ENCODE results near the gene FAM216A. TPM values are rescaled to one million over a fixed set of nuclear protein-coding genes. Genes with fewer than 3 reads are reported as not detected.
"Not testable (repeated sequence)": the region's sequence is repeated elsewhere in the genome, so short reads cannot be mapped to it uniquely, and the experiment has no call there.

The FAM216A gene
- polyA plus RNA-seq, 1 donor from 2014 or later: 77.4 TPM

DNA sequence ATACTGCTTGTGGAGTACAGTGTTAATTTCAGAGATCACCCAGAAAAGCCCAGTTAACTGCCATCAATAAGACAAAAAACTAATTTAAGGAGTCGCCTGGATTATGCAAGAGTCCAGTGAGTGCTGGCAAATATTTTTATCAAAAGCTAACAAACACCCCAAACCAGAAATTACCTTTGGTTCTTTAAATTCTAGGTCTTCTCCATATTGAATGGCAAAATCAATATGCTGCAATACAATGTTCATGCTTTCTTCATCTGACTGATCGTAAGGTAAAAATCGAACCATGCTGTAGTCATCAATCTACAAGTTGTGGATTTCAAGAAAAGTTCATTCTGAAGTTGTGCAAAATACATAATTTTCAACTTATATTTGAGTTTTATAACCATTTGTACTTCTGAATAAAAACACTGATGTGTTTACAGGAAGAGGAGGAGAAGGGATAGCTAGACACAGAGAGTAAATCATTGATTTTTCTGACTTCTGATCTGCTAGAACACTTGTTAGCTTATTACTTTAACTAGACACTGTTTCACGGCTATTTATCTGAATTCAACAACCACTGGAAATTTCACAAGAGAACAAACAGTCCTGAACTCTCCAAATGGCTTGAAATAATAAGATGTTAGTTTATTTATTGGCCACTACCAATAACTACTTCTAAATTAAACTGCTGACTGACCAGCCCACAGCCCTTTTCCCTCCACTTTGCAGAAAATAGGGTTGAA, 14.9 kb upstream of the FAM216A start:
- Histone ChIP-seq H4K20me1 (ENCODE audit: insufficient read depth) (no peaks in the 10 kb centered on the region), H3K27me3 (ENCODE audit: insufficient read depth, low read depth, low read length) (no peaks in the 10 kb centered on the region), H3K4me3 (ENCODE audit: low read length) (no peak overlapping the region), H3K9me2 (ENCODE audit: insufficient read depth, low read length) (no peaks in the 10 kb centered on the region), H3K9ac (ENCODE audit: low read length) (no peak overlapping the region), H3K9me3 (ENCODE audit: low read length) (no peaks in the 10 kb centered on the region), H3K79me2 (replicated peaks; ENCODE audit: insufficient read depth, low read length) (peaks cover 6% of the 10 kb centered on the region), H3F3A (ENCODE audit: insufficient read depth, low read length, poor library complexity, severe bottlenecking) (no peaks in the 10 kb centered on the region), H3K27ac (ENCODE audit: low read length) (no peak overlapping the region), H2AFZ (ENCODE audit: low read depth, low read length) (no peak overlapping the region), H3K36me3 (ENCODE audit: insufficient read depth, low read length) (no peaks in the 10 kb centered on the region), H3K4me2 (ENCODE audit: low read length) (no peak overlapping the region)
- TF ChIP-seq RAD21 (conservative IDR thresholded peaks at IDR 0.05) (no peak), EZH2 (IDR thresholded peaks at IDR 0.05; ENCODE audit: borderline replicate concordance, insufficient read depth, low read length, poor library complexity, severe bottlenecking) (no peak), POLR2AphosphoS5 (IDR thresholded peaks at IDR 0.05) (no peak), MXI1 (conservative IDR thresholded peaks at IDR 0.05; ENCODE audit: poor library complexity, severe bottlenecking) (no peak), TAF1 (IDR thresholded peaks at IDR 0.05; ENCODE audit: low read depth) (no peak), EP300 (conservative IDR thresholded peaks at IDR 0.05; ENCODE audit: poor library complexity, severe bottlenecking) (no peak), SMC3 (conservative IDR thresholded peaks at IDR 0.05; ENCODE audit: poor library complexity) (no peak)
- TF ChIP-seq, protein P1, sequence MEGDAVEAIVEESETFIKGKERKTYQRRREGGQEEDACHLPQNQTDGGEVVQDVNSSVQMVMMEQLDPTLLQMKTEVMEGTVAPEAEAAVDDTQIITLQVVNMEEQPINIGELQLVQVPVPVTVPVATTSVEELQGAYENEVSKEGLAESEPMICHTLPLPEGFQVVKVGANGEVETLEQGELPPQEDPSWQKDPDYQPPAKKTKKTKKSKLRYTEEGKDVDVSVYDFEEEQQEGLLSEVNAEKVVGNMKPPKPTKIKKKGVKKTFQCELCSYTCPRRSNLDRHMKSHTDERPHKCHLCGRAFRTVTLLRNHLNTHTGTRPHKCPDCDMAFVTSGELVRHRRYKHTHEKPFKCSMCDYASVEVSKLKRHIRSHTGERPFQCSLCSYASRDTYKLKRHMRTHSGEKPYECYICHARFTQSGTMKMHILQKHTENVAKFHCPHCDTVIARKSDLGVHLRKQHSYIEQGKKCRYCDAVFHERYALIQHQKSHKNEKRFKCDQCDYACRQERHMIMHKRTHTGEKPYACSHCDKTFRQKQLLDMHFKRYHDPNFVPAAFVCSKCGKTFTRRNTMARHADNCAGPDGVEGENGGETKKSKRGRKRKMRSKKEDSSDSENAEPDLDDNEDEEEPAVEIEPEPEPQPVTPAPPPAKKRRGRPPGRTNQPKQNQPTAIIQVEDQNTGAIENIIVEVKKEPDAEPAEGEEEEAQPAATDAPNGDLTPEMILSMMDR (IDR thresholded peaks at IDR 0.05; ENCODE audit: poor library complexity, severe bottlenecking): no peak
- TF ChIP-seq, protein P2, sequence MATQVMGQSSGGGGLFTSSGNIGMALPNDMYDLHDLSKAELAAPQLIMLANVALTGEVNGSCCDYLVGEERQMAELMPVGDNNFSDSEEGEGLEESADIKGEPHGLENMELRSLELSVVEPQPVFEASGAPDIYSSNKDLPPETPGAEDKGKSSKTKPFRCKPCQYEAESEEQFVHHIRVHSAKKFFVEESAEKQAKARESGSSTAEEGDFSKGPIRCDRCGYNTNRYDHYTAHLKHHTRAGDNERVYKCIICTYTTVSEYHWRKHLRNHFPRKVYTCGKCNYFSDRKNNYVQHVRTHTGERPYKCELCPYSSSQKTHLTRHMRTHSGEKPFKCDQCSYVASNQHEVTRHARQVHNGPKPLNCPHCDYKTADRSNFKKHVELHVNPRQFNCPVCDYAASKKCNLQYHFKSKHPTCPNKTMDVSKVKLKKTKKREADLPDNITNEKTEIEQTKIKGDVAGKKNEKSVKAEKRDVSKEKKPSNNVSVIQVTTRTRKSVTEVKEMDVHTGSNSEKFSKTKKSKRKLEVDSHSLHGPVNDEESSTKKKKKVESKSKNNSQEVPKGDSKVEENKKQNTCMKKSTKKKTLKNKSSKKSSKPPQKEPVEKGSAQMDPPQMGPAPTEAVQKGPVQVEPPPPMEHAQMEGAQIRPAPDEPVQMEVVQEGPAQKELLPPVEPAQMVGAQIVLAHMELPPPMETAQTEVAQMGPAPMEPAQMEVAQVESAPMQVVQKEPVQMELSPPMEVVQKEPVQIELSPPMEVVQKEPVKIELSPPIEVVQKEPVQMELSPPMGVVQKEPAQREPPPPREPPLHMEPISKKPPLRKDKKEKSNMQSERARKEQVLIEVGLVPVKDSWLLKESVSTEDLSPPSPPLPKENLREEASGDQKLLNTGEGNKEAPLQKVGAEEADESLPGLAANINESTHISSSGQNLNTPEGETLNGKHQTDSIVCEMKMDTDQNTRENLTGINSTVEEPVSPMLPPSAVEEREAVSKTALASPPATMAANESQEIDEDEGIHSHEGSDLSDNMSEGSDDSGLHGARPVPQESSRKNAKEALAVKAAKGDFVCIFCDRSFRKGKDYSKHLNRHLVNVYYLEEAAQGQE (IDR thresholded peaks at IDR 0.05; ENCODE audit: borderline replicate concordance): no peak

DNA sequence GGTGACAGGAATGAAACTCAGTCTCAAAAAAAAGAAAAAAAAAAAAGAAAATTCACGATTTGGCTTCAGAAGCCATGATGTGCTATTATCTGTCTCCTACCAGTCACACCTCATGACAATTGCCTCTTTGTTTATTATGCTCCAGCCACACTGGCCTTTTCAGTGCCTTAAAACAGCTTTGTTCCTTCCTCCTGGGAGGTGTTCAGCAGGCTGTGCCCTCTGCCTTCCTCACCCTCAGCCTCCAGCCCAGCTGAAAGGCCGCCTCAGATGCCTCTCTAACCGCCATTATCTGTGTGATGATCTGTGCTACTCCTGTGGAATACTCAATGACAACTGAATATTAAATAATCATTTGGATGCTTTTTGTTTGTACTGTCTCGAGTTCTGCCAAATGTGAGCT, 9.9 kb upstream of the FAM216A start:
- Histone ChIP-seq H3K4me2 (ENCODE audit: low read length) (no peak overlapping the region), H3K27me3 (ENCODE audit: insufficient read depth, low read depth, low read length) (no peaks in the 10 kb centered on the region), H3K4me3 (ENCODE audit: low read length) (no peak overlapping the region), H3K27ac (ENCODE audit: low read length) (no peak overlapping the region), H2AFZ (ENCODE audit: low read depth, low read length) (no peak overlapping the region), H4K20me1 (ENCODE audit: insufficient read depth) (no peaks in the 10 kb centered on the region), H3K36me3 (ENCODE audit: insufficient read depth, low read length) (no peaks in the 10 kb centered on the region), H3F3A (ENCODE audit: insufficient read depth, low read length, poor library complexity, severe bottlenecking) (no peaks in the 10 kb centered on the region), H3K9me3 (ENCODE audit: low read length) (no peaks in the 10 kb centered on the region), H3K9ac (ENCODE audit: low read length) (no peak overlapping the region), H3K9me2 (ENCODE audit: insufficient read depth, low read length) (no peaks in the 10 kb centered on the region), H3K79me2 (replicated peaks; ENCODE audit: insufficient read depth, low read length) (no peaks in the 10 kb centered on the region)
- TF ChIP-seq EZH2 (IDR thresholded peaks at IDR 0.05; ENCODE audit: borderline replicate concordance, insufficient read depth, low read length, poor library complexity, severe bottlenecking): no peak

DNA sequence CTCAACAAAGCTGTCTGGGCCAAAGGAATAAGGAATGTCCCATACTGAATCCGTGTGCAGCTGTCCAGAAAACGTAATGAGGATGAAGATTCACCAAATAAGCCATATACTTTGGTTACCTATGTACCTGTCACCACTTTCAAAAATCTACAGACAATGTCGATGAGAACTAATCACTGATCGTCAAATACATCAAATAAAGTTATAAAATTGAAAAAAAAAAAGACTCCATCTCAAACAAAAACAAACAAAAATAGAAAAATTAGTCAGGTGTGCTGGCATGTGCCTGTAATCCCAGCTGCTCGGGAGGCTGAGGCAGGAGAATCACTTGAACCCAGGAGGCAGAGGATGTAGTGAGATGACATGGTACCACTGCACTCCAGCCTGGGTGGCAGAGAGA, 7.5 kb upstream of the FAM216A start:
- H3K27ac ChIP-seq (ENCODE audit: low read length); H3K79me2 ChIP-seq (replicated peaks; ENCODE audit: insufficient read depth, low read length); H3K4me3 ChIP-seq (ENCODE audit: low read length); H3K9me3 ChIP-seq (ENCODE audit: low read length); H3K27me3 ChIP-seq (ENCODE audit: insufficient read depth, low read depth, low read length); H2AFZ ChIP-seq (ENCODE audit: low read depth, low read length); H4K20me1 ChIP-seq (ENCODE audit: insufficient read depth); H3K4me2 ChIP-seq (ENCODE audit: low read length); H3F3A ChIP-seq (ENCODE audit: insufficient read depth, low read length, poor library complexity, severe bottlenecking); H3K9ac ChIP-seq (ENCODE audit: low read length); H3K36me3 ChIP-seq (ENCODE audit: insufficient read depth, low read length); H3K9me2 ChIP-seq (ENCODE audit: insufficient read depth, low read length): not testable (repeated sequence)

Measured in neural cell (in vitro differentiated cells).